Activated T-cell treated with anti-CD3 and anti-CD28 coated beads, Interleukin-2, amount 50 U/mL, for 1 hour (primary cell): ENCODE data around the gene PDE4DIP.
"Not testable (repeated sequence)": the region's sequence is repeated elsewhere in the genome, so short reads cannot be mapped to it uniquely, and the experiment has no call there.

Source experiments
- DNase-seq: peaks from one replicate; pipeline ENCODE4 v3.0.0-alpha.2; 2020

The PDE4DIP gene

GRCh38 chr1:148874408-148875388 is 30.5 kb downstream of the PDE4DIP start:
- DNase-seq = not testable (repeated sequence)

DNA sequence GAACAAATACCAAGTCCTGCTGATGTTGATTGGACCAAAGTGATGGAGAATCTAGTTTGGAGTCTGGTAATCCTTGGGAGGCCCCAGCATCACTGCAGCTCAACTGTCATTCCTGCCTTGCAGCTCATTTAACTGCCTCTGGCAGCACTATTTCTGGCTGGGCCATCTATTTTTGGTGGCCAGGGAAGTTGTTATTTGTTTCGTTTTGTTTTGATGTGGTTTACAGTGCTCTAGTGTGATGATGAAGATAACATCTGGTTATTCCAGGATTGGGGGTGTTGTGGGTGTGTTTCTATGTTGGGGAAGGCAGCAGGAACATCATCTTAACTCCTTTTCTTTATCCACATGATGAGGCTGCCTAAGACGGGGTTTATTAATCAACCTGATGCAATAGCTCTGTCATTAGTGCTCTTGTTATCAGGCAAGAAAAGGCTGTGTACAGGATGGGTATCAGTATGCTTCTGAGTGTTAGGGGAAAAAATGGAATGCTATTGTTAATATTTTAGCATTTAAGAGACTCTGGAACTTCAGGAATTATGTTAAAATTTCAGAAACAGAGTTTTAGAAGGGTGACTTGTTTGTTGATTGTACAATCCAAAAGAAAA is 35.7 kb downstream of the PDE4DIP start:
- not testable (repeated sequence) for DNase-seq

DNA sequence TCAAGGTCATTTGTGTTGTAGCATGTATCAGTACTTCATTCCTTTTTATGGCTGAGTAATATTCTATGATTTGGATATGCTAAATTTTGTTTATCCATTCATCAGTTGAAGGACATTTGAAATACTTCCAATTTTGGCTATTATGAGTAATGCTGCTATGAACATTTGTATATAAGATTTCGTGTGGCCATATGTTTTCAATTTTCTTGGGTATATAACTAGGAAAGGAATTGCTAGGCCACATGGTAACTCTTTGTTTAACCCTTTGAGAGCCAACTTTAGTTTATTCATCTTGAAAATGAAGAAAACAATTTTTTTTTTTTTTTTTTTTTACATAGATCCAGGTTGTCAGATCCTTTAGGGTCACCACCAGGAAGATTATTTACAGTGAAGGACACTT is 37.0 kb downstream of the PDE4DIP start:
- not testable (repeated sequence) for DNase-seq

DNA sequence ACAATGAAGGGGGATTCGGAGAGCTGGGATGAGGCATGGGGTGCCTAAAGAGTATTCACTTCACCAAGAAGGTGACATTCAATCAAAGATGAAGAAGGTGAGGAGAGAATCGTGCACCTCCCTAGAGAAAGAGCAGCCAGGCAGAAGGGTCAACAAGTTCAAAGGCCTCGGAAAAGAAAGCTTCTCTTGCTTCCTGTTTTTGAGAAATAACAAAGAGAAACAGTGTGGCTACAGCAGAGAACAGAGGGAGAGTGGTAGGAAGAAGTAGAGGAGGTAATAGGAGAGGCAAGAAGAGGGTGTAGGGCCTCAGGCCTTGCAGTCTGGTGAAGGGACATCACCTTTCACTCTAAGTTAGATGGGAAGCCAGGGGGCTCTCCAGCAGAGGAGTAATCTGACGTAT is 41.0 kb downstream of the PDE4DIP start:
- DNase-seq = not testable (repeated sequence)

DNA sequence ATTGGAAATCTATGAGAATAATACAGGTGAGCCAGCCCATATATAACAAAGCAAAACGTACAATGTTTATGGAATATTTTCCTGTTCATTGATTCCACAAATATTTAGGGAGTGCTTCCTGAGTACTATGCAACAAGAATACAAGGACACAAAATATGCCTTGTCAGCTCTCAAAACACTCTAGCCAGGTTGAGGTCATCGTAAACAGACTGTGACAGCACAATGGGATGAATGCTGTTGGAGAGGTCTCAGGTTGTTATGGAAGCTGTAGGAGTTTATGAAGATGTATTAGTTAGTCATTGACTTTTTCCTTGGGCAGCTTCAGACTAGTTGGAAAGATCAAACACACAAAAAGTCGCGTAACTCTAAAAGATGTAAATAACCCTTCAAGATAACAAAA is 42.1 kb downstream of the PDE4DIP start:
- DNase-seq = not testable (repeated sequence)

GRCh38 chr1:148888597-148888996 is 44.4 kb downstream of the PDE4DIP start:
- not testable (repeated sequence) for DNase-seq

- not testable (repeated sequence) for DNase-seq
Observed at GRCh38 chr1:148889267-148890074, 45.2 kb downstream of the PDE4DIP start.

- not testable (repeated sequence) for DNase-seq
Observed at GRCh38 chr1:148890075-148890568, 45.9 kb downstream of the PDE4DIP start.

GRCh38 chr1:148894360-148895352 is 50.4 kb downstream of the PDE4DIP start:
- not testable (repeated sequence) for DNase-seq

- DNase-seq = not testable (repeated sequence)
Observed at GRCh38 chr1:148900026-148900425, 55.8 kb downstream of the PDE4DIP start.

GRCh38 chr1:148900691-148901090 is 56.5 kb downstream of the PDE4DIP start:
- DNase-seq = not testable (repeated sequence)

- DNase-seq = not testable (repeated sequence)
Observed at GRCh38 chr1:148901150-148901952, 57.1 kb downstream of the PDE4DIP start.

- not testable (repeated sequence) for DNase-seq
Observed at GRCh38 chr1:148901953-148902341, 57.7 kb downstream of the PDE4DIP start.

DNA sequence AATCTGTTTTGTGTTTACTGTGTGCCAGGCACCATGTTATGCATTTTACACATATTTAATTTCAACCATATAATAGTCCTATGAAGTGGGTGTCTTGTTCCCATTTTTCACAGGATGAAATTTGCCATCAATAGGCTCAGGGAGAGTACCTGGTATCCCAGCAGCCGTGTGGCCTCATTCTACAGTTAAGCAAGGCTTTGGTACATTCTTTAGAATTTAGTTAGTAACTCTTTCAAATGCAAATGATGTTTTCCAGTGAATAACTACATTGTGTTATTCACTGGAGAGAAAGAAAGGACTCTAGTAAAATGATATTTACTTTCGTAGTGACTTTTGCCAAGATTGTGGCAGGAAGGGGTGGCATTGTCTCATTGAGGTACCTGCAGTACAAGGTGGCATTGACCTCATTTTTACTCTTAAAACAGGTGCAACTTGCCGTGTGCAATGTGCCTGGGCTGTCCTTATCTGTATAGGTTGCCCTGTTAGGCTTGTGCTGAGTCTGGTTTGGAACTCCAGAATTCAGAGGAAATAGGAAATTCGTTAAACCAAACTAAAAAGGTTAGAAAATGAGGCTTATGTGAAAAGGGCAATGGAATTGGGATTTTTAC is 65.1 kb downstream of the PDE4DIP start:
- not testable (repeated sequence) for DNase-seq

DNA sequence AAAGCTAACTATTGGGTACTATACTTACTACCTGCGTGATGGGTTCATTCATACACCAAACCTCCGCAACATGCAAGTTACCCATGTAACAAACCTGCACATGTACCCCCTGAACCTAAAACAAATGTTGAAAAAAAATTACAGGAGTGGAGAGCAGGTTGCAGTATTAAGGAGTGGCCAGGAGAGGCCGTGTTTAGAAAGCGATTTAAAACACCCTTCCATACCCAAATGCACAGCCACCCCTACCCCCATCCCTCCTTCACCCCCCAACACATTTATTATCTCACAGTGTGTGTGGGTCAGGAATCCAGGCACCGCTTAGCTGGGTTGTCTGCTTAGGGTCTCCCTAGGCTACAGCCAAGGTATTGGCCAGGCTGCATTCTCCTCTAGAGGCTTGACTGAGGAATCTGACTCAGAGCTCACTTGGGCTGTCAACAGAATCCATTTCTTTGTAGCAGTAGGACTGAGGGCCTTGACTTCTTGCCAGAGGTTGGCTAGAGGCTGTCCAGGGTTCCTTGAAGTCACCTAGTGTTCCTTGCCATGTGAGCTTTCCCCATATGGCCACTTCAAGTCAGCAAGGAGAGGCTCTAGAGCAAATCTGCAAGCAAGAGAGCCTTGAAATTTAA is 67.2 kb downstream of the PDE4DIP start:
- DNase-seq = not testable (repeated sequence)

GRCh38 chr1:148916222-148916621 is 72.0 kb downstream of the PDE4DIP start:
- not testable (repeated sequence) for DNase-seq

DNA sequence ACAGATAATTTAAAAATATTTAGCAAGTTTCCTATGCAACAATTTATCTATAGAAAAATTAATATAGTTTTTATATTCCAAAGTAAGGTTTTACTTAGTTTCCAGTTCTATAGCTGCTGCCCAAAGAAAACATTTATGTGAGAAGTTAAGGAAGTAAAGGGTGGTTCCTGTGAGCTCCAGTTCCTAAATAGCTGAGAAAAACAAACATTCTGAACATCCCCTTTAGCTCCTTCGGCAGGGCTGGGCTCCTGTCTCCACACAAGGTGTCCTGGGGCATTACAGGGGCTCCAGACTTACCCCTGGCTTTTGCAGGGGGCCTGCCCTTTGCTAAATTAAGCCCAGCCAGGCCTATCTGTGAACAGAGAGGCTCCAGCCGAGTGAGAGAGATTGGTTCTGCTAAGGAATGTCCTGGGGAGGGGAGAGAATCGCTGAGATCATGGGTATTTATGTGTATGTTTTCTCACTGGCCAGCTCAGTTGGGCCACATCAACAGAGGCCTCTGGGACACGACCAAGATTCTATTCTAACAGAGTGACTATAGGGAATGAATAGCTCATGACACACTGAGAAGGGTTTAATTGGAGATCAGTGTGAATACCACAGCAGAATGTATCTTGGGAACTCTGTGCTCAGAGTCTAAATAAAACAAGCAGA is 72.6 kb downstream of the PDE4DIP start:
- DNase-seq = not testable (repeated sequence)

- not testable (repeated sequence) for DNase-seq
Observed at GRCh38 chr1:148918836-148919447, 74.7 kb downstream of the PDE4DIP start.

GRCh38 chr1:148921047-148921446 is 76.8 kb downstream of the PDE4DIP start:
- DNase-seq = not testable (repeated sequence)
